Stimulated activated CD4-positive, alpha-beta T cell treated with anti-CD3 and anti-CD28 coated beads, Interleukin-4, amount 100 ng/mL, for 4 hours (primary cell): Measurements from ENCODE around the gene MSLN.
"Not testable (repeated sequence)": the region's sequence is repeated elsewhere in the genome, so short reads cannot be mapped to it uniquely, and the experiment has no call there.

ENCODE experiments used
- DNase-seq, 2 experiments: peaks; one replicate each; pipeline ENCODE4 v3.0.0-alpha.2; 2020

The MSLN gene

DNA sequence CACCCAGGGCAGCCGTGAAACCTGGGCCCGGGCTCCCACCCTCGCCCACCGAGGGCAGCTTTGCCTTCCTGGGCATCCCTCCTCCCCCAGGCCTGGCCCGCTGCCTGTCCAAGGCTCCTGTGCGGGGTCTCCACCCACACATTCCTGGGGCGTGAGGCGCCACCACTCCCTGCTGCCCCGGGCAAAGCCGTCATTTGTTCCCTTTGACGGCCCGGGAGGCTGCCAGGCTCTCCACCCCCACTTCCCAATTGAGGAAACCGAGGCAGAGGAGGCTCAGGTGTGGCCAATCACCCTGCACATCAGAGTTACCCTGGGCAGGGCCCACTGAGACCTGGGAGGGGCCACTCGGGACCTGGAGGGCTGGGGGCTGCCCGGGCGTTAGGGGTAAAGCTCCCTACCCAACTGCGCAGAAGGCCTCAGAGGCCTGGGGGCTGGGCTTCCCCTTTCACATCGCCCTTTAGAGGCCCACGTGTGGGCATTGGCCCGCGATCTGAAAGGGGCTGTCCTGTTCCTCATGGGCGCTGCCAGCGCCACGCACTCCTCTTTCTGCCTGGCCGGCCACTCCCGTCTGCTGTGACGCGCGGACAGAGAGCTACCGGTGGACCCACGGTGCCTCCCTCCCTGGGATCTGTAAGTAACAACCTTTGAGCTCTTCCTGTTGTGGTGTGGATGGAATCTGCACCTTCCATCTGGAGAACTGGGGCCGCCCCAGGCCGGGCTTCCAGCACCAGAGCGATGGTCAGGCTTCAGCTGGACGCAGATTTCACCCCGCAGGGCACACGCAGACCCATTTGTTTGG lies at the start of gene MSLN:
Gene MSLN (plus strand): TSS at position 190 of the 799 bp plus-strand sequence. CDS start 1,947 bp downstream, outside the sequence.
- DNase-seq: no peak

DNA sequence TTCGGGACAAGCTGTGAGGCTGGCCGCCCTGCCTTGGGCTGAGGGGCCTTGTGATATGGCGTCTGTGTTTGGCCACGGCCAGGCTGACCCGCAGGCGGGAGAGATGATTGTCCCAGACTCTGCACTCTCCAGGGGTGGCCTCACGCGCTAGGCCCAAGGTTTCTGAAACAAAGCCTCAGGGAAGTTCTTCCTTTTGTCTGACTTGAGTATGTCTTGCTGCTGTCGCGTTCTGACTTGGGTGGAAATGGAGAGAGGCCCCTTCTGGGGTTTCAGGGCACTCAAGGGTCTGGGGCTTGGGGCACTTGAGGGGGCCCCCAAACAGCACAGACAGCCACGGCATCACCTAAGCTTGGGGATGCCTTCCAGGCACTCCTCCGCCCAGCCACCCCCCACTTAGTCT lies 49.5 kb upstream of the MSLN start:
- DNase-seq: no peak

DNA sequence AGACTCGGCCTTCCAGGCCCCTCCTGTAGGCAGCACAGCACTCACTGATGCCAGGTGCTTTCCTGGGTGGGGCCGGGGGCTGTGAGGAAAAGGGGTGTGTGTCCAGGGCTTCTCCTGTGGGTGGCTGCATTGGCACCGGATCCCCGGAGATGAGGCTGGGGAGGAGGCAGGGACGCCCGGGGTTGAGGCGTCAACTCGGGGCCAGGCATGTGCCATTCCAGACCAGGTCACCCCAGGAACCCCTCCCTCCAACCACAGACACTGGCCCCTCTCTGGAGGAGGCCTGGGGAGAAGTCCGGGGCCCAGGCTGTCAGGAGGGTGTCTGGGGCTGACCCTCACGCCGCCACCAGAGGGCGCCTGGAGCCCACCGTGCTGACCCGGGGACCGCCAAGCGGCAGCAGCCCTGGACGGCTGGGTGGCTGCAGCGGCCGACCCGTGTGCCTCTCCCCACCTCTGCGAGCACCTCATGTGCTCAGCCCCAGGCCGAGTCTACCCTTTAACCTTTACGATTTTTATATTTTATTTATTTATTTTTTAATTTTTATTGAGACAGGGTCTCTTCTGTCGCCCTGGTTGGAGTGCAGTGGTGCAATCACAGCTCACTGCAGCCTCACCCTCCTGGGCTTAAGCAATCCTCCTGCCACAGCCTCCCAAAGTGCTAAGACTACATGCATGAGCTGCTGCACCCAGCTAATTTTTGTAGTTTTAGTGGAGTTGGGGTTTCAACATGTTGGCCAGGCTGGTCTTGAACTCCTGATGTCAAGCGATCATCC lies 48.8 kb upstream of the MSLN start:
- peak; percentile 62 to 81 for DNase-seq

DNA sequence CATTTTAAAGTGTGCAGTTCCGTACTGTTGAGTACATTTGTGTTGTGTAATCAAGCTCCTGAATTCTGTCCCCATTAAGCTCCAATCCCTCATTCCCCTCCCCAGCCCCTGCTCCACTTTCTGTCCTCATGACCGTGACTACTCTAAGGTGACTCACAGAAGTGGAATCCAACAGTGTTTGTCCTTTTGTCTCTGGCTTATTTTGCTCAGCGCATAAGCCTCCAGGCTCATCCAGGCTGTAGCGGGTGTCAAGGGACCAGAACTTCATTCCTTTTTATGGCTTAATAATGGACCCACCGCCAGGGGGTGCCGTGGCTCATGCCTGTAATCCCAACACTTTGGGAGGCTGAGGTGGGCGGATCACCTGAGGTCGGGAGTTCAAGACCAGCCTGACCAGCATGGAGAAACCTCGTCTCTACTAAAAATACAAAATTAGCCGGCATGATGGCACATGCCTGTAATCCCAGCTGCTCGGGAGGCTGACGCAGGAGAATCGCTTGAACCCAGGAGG lies 47.7 kb upstream of the MSLN start:
- not testable (repeated sequence) for DNase-seq

DNA sequence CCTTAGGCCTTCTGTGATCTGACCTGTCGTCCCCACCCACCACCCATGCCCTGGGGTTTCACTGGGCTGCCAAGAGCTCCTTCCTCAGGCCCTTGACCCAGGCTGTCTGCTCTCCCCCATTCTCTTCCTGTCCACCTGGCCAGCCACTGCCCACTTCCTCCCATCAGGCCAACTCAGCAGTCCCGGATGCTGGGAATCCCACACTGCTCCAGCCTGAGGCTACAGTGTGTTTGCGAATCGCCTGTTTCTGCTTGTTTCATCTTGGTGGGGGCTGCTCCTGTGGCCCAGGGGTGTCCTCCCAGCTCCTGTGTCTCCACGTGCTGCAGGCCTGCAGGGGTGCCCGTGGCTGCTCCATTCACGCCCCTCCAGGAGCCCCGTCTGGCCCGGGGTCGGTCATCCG lies 46.5 kb upstream of the MSLN start:
- DNase-seq: no peak

DNA sequence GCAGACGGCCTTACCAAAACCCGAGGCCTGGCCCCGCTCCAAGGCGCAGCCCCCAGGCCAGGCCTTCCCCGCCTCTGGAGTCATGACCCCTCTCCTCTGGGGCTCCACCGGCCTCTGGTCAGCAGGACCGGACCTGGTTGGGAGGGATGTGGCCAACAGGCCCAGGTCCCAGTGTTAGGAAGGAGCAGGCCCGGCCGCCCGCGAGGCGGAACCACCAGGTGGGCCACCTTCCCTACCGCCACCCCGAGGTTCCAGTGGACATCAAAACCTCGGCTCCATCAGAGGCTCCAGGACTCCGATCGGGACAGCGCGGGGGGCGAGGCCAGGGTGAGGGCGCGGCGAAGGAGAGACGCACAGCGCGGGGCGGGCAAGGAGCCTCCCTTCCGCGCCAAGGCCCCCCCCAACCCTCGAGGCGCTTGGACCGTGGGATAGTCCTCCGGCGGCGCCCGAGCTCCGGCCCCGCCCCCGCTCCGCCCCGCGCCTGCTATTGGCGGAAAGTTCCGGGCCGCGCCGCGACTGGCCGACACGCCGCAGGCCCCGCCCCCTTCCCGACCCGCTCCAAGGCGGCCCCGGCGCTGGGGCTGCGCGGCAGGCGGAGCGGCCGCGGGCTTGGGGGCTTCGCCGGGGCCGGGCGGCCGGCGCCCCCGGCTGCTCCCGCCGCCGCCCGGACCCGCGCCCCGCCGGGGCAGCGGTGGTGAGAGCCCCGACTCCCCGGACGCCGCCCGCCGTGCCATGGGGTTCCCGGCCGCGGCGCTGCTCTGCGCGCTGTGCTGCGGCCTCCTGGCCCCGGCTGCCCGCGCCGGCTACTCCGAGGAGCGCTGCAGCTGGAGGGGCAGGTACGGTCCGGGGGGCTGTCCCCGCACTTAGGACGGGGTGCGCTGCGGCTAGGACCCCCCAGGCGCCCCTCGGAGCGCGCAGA lies 45.7 kb upstream of the MSLN start, which contains the start of gene METRN:
Gene METRN (plus strand): TSS at position 561 of the 919 bp plus-strand sequence. CDS start 172 bp downstream, at position 733.
- DNase-seq: peak; percentile 82 to 95

DNA sequence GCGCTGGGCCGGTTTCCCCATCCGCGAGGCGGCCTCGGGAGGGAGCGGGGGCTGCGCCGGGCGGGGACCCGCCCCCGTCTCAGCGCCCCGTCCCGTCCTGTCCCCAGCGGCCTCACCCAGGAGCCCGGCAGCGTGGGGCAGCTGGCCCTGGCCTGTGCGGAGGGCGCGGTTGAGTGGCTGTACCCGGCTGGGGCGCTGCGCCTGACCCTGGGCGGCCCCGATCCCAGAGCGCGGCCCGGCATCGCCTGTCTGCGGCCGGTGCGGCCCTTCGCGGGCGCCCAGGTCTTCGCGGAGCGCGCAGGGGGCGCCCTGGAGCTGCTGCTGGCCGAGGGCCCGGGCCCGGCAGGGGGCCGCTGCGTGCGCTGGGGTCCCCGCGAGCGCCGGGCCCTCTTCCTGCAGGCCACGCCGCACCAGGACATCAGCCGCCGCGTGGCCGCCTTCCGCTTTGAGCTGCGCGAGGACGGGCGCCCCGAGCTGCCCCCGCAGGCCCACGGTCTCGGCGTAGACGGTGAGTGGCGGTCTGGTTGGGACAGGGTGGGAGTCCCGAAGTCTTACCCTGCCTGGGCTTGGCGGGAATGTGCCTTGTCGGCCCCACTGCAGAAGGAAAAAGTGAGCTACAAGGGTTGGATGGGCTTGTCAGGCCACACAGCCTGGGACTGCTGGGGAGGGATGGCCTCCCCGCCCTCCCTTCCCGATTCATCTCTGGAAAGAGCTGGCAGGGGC lies 44.9 kb upstream of the MSLN start:
- DNase-seq: no peak

DNA sequence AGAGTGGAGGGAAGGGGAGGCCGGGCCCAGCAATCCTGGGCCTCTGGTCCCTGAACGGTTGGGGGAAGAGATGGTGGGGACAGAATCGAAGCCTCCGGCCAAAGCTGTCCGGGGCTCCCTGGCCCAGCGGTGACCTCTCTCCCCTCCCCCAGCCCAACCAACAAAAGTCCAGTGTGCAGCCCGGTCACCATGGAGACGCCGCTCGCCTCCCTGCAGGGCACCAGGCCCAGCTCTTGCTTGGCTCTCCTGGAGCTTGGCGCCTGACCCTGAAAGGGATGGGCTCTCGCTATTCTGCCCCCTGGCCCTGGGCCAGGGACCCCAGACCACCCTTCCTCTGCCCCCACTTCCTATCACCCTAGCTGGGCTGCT lies 44.4 kb upstream of the MSLN start:
- DNase-seq: no peak

DNA sequence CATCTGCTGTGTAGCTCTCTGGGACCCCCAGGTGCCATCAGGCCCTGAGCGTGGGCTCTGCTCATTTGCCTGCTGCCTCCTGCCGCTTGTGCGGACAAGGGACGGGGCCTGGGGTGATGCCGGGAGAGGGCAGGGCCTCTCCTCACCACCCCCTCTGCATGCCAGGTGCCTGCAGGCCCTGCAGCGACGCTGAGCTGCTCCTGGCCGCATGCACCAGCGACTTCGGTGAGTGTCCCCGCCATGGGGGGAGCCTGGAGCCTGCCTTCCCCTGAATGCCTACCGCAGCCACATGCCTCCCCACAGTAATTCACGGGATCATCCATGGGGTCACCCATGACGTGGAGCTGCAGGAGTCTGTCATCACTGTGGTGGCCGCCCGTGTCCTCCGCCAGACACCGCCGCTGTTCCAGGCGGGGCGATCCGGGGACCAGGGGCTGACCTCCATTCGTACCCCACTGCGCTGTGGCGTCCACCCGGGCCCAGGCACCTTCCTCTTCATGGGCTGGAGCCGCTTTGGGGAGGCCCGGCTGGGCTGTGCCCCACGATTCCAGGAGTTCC lies 43.7 kb upstream of the MSLN start:
- DNase-seq: no peak

DNA sequence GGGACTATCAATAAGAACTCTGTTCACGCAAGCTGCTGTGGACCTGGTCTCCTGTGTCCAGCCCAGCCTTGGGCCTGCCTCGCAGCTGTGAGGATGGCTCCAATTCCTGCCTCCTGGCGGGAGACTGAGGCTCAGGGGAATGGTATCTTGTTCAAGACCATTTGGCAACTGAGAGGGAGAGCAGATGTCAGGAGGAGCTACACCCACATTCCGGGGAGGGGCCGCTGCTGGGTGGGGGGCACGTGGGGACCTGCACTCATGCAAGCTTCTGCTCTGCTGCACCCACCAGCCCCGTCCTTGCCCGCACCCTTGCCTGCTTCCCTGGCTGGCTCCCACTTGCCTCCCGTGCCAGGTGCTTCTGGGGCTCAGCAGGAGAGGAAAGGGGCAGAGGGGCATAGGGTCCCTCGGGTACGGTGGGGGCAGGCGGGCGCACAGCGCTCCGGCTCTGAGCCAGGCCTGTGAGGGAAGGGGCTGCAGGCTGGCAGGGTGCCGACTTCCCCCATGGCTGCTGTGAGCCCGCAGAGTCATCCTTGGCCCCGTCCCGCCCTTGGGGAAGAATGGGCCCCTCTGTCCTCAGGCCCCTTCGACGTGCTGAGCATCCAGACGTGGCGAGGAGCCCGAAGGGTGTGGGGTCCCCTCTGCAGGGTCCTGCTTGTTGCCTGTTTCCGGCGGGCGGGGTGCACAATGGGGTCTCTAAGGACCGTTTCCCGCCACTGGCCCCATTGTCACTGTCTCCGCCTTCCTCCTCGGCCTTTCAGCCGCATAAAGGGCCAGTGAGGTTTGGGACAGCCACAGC lies 42.9 kb upstream of the MSLN start:
- no peak for DNase-seq

DNA sequence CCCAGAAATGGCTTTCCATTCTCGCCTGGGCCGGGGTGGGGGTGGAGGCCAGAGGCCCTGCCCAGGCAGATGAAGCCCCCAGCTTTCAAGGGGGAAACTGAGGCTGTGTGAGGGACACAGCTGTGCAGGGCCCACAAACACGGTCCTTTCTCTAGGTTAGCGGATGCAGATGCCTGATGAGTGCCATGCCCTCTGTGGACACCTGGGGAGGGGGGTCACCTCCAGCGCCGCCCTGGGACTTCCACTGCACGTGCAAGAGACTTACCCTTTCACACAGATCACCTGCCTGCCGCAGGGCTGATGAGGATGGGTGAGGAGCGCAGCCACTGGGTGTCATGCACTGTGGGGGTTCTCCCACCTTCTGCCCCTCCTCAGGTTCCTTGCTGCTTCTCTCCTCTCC lies 42.1 kb upstream of the MSLN start:
- no peak for DNase-seq

DNA sequence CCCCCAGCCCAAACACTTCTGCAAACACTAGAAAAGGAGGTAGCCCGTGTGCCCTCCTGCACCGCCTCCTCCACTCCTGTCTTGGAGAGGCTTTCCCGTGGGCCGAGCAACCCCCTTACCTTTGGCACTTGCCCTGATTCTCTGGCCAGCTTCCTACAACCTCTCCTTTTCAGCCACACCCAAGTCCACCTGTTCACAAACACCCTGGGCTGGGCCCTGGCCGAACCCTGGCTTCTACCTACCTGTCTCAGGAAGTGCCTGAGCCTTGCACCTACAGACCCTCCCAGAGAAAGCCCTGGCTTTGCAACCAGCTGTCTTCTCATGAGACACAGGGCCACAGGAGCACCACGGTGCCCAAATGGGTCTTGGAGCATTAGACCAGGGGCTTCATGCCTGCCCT lies 41.6 kb upstream of the MSLN start:
- DNase-seq: no peak

DNA sequence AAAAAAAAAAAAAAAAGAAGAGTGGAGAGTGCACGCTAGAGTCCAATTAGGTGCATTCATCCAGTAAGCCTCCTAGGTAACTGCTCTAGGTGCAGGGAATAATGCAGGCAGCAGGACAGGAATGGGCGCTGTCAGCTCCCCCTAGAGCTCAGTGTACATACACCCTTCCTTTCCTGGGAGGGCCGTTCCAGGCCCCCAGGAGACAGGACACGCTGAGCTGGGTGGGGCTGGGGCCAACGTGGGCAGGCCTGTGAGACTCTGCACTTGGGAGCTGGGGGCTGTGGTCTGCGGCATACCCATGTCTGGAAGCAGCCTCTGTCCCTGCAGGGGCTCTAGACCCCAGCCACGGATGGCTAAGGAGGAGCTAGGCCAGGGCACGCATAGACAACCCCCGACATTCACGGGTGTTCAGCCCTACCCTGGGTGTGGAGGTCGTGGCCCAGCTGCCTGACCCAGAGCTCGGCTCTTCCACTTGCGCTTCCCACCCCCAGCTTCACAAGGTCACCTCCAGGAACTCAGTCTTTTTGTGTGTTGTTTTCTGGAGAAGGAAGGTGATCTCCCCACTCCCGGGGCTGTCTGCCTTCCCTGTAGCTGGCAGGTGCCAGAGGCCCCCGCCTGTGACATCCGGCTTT lies 40.6 kb upstream of the MSLN start:
- DNase-seq: no peak

DNA sequence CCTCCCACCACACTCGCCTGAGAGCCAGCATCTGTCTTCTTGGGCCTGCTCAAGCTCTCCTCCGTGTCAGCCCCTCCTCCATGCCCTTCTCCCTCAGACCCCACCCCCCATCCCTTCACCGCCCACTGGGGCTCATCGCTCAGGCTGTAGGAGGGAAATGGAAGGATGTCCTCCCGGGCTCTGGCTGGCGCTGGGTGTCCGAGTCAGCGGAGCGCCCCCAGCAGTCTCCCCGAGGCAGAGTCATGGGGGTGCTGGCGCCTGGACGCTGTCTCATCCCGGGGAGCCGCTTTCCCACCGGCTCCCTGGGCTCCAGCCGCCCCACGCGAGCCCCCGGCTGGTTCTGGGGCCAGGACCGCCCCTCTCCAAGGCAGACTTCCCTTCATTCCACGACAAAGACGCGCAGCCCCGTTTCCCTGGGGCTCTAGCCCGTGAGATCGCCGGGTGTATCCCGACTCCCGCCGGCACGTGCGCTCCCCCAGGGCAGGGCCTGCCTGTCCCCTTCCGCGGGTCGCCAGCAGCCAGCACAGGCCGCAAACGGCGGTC lies 40.0 kb upstream of the MSLN start:
- DNase-seq: peak; percentile 29 to 45

DNA sequence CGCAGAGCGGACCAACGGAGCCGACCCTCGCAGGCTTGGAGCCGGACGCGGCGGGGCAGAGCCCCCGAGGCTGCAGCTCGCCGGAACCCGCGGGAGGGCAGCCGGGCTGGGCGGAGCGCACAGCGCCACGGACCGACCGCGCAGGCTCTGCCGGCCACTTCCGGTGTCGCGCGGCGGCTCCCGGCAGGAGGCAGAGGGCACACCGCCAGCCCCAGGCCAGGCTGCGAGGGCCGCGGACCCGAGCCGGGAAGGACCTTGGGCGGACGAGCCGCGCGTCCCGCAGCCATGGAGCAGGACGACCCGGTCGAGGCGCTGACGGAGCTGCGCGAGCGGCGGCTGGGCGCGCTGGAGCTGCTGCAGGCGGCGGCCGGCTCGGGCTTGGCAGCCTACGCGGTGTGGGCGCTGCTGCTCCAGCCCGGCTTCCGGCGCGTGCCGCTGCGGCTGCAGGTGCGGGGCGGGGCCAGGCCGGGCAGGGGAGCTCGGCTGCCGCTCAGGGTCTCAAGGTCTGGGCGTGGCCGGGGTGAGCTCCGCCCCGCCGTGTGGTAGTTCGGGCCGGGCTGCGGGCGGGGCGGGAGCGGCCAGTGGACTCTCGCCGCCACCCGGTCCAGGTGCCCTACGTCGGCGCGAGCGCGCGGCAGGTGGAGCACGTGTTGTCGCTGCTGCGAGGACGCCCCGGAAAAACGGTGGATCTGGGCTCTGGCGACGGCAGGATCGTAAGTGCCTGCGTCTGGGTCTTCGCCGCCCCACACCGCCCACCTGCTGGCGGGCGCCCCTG lies 39.4 kb upstream of the MSLN start, which contains the start of gene ANTKMT:
Gene ANTKMT (plus strand): TSS at position 157 of the 775 bp plus-strand sequence. CDS start 129 bp downstream, at position 286.
- DNase-seq: peak; percentile 59 to 79

DNA sequence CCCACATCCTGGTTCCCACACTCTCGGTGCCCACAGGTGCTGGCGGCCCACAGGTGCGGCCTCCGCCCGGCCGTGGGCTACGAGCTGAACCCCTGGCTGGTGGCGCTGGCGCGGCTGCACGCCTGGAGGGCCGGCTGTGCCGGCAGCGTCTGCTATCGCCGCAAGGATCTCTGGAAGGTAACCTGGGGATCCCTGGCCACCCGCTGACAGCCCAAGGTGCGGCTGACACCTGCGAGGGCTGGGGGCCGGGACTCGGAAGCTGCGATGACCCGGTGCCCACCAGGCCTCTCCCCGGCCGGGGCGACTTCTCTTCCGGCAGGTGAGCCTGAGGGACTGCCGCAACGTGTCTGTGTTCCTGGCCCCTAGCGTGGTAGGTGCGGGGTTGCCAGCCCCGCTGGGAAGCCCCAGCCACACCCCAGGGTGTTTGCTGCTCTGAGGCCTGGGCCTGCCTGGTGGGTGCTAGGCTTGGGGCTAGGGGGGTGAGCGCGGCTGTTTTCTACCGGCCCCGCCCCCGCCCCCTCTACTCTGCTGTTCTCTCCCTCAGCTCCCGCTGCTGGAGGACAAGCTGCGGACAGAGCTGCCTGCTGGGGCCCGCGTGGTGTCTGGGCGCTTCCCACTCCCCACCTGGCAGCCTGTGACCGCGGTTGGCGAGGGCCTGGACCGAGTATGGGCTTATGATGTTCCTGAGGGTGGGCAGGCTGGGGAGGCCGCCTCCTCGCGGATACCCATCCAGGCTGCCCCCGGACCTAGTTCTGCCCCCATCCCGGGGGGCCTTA lies 38.6 kb upstream of the MSLN start:
- no peak for DNase-seq

DNA sequence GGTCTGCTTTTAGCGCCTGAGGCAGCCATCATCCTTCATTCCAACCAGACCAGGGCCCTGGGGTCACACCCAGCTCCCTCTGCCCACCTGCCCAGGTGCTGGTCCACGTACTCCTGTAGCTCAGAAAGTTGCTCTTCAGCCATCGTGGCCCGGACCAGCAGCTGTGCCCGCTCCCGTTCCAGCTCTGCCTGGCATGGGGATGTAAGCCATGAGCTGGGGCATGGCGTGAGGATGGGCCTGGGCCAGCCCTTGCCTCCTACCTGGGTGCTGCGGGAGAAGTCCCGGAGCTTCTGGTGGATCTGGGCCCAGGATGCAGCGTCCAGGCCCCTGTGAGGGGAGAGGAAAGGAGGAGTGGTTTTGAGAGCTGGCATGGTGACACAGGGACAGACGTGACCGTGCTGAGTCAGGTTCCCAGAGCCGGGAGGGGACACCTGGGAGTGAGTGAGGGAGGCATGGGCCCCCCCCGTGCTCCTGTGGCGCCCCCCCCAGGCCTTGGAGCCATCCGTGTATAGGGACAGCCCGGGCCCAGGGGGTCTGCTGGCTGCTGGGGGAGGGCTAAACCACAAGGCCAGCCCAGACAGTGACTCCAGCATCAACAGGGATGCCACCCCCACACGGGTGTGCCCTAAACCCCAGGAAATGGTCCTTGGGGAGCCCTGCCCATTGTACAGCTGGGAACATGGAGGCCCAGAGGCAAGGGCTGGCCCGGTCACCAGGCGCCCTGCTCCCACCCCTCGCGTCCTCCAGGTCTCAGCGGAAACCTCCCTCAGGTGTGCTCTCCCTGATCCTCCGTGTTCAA lies 37.5 kb upstream of the MSLN start:
- DNase-seq: no peak
